Activated CD8-positive, alpha-beta T cell treated with anti-CD3 and anti-CD28 coated beads, Interleukin-2, amount 10 ng/mL, durations not matched to agents 7 days and 5 days (primary cell): ENCODE measurements around the gene PREX1. TPM values are rescaled to one million over a fixed set of nuclear protein-coding genes. Genes with fewer than 3 reads are reported as not detected.
"Not testable (repeated sequence)": the region's sequence is repeated elsewhere in the genome, so short reads cannot be mapped to it uniquely, and the experiment has no call there.

Experiments used
- ATAC-seq: fragments of 150-1000 bp; cut with Tn5 transposase; one replicate; pipeline ENCODE4 v1.10.0; 2021; ENCODE audit warnings: moderate library complexity
- CTCF ChIA-PET: fragments of 350-600 bp; sonication (Branson Sonifier 250); formaldehyde crosslinking; loops from one replicate; lab custom pipeline; 2021; ENCODE audit warnings: antibody characterized with exemption; lab: Charles Lee
- POLR2A ChIA-PET: fragments of 350-600 bp; sonication (Branson Sonifier 250); formaldehyde crosslinking; loops from one replicate; lab custom pipeline; 2021; ENCODE audit warnings: antibody characterized with exemption; lab: Charles Lee
- DNase-seq: peaks from one replicate; pipeline ENCODE4 v3.0.0-alpha.2; 2020
- H3K27ac Mint-ChIP-seq: one replicate; pipeline ENCODE4 v1.8.0; 2021; ENCODE audit warnings: mild to moderate bottlenecking, mixed read lengths
- H3K27me3 Mint-ChIP-seq: one replicate; pipeline ENCODE4 v1.8.0; 2021; ENCODE audit warnings: low read depth, mixed read lengths
- H3K36me3 Mint-ChIP-seq: one replicate; pipeline ENCODE4 v1.8.0; 2021; ENCODE audit warnings: low read depth, mixed read lengths
- H3K4me1 Mint-ChIP-seq: one replicate; pipeline ENCODE4 v1.8.0; 2021; ENCODE audit warnings: low read depth, mixed read lengths
- H3K4me3 Mint-ChIP-seq: one replicate; pipeline ENCODE4 v1.8.0; 2021; ENCODE audit warnings: mild to moderate bottlenecking, mixed read lengths
- H3K9me3 Mint-ChIP-seq: one replicate; pipeline ENCODE4 v1.8.0; 2022; ENCODE audit warnings: mixed read lengths; ENCODE audit not compliant: insufficient read depth
- total RNA-seq, 2 experiments: library from RNA; stranded (reverse); gene quantifications; one replicate each; pipeline ENCODE4 v1.2.3, GENCODE V29; 2021

Gene PREX1
- total RNA-seq, 2 experiments from 2014 or later: 146 to 152 TPM

DNA sequence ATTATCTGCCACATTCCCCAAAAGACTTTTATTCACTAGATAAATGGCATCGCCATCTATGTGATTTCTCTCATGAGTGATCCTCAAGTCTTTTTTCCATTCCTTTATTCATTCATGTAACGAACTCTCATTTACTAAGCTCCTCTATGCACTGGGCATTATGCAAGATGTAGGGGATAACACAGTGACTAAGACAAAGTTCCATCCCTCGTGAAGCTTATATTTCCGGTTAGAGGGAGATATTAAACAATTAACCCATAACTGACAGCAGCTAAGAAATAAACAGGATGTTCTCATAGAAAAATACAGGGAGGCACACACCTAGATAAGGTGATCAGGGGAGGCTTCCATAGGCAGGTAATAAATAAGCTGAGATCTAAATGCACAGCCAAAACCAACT lies 17.2 kb upstream of the PREX1 start:
- H3K9me3 Mint-ChIP-seq: no peaks in the 10 kb centered on the region
- ChIA-PET CTCF (no interaction called here), POLR2A (no interaction called here)
- H3K4me1 Mint-ChIP-seq: no peaks in the 10 kb centered on the region
- no peak overlapping the region for H3K27ac Mint-ChIP-seq
- no peak overlapping the region for H3K4me3 Mint-ChIP-seq
- DNase-seq (no peak), ATAC-seq (no peak)
- no peaks in the 10 kb centered on the region for H3K36me3 Mint-ChIP-seq
- H3K27me3 Mint-ChIP-seq: peaks cover 11% of the 10 kb centered on the region

GRCh38 chr20:48843896-48844295 lies 16.1 kb upstream of the PREX1 start:
- H3K27me3 Mint-ChIP-seq, POLR2A ChIA-PET, H3K36me3 Mint-ChIP-seq, H3K9me3 Mint-ChIP-seq, DNase-seq, H3K4me1 Mint-ChIP-seq, ATAC-seq, CTCF ChIA-PET, H3K27ac Mint-ChIP-seq, H3K4me3 Mint-ChIP-seq: not testable (repeated sequence)

GRCh38 chr20:48843057-48843806 lies 15.4 kb upstream of the PREX1 start:
- ATAC-seq: no peak
- H3K9me3 Mint-ChIP-seq: no peaks in the 10 kb centered on the region
- no peak overlapping the region for H3K27ac Mint-ChIP-seq
- no peak overlapping the region for H3K4me3 Mint-ChIP-seq
- POLR2A ChIA-PET: no interaction called here
- CTCF ChIA-PET: no interaction called here
- no peaks in the 10 kb centered on the region for H3K4me1 Mint-ChIP-seq
- H3K36me3 Mint-ChIP-seq: no peaks in the 10 kb centered on the region
- H3K27me3 Mint-ChIP-seq: peaks cover 9% of the 10 kb centered on the region
- no peak for DNase-seq

- H3K4me3 Mint-ChIP-seq: no peak overlapping the region
- H3K9me3 Mint-ChIP-seq: no peaks in the 10 kb centered on the region
- no peaks in the 10 kb centered on the region for H3K4me1 Mint-ChIP-seq
- H3K27ac Mint-ChIP-seq: no peak overlapping the region
- CTCF ChIA-PET: interaction anchor here (0.9 to 2.3 kb wide), 2 partner anchors 11 to 184 kb away, joined by 3 to 7 read pairs; no protein-coding TSS in a partner anchor
- no peaks in the 10 kb centered on the region for H3K36me3 Mint-ChIP-seq
- peaks cover 13% of the 10 kb centered on the region for H3K27me3 Mint-ChIP-seq
- DNase-seq (no peak), ATAC-seq (no peak)
- POLR2A ChIA-PET: no interaction called here
Measured at GRCh38 chr20:48841875-48842529, 14.2 kb upstream of the PREX1 start.

DNA sequence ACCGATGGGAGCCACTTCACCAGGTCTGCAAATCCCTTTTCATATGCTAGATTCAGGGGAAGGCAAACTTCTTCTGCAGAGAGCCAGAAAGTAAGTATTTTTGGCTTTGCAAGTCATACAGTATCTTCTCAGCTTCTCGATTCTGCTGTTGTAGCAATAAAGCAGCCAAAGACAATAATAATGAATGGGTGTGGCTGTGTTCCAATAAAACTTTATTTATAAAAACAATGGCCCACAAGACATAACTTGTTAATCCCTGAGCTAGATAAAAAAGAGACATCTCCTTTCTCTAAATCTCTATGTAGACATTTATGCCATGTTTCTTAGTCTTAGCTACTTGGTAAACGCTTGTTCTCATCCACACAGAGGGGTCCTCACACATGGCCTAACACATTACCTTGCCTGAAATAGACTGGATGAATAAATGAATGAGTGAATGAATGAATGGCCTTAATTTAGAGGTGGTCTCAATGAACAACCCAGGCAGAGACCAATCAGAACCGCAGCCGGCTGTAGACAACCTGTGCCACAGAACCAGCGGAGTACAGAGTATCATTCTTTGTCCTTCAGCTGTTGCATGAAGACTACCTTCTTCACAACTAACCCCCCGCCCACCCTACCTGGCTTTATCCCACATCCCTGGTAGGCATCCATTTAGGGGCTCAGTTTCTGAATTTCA lies 13.5 kb upstream of the PREX1 start:
- CTCF ChIA-PET: interaction anchor here (2.3 kb wide), 1 partner anchor 184 kb away, joined by 7 read pairs; no protein-coding TSS in a partner anchor

DNA sequence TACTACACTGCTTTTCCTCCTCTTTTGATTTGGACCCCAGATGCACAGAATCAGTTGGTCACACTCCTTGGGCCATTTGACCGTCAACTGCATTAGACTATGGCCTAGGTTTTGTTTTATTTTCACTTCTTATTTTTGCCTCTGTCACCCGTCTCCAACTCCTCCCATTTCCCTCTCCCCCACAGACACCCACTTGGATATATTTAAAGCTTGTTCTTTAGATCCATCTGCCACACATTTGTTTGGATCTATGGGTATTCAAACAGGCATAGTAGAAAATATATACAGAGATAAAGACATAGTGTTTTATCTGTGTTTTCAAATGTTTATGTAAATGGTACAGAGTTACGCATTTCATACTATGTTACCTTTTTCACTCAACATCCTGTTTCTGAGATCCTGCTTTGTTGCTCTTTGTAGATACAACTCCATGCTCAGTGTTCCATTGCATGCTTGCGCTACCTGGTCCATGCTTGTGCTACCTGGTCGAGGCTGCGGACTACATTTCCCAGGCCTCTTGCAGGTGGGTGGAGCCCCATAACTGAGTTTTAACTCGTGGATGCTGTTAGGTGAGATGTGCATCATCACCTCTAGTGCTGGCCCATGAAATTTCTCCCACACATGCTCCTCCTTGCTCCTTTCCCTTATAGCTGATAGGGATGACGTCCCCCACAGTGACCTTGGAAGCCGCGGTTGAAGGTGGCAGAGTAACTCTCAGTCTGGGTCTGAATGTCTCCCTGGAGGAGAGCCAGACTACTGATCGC lies 11.5 kb upstream of the PREX1 start:
- Mint-ChIP-seq H3K4me3 (no peak overlapping the region), H3K27ac (no peak overlapping the region), H3K4me1 (no peaks in the 10 kb centered on the region), H3K9me3 (no peaks in the 10 kb centered on the region), H3K36me3 (no peaks in the 10 kb centered on the region), H3K27me3 (peaks cover 21% of the 10 kb centered on the region)
- ChIA-PET POLR2A (no interaction called here), CTCF (no interaction called here)
- no peak for DNase-seq
- no peak for ATAC-seq

More for the DNA sequence above, 13.5 kb upstream of the PREX1 start:
- Mint-ChIP-seq H3K27ac (no peak overlapping the region), H3K27me3 (peaks cover 16% of the 10 kb centered on the region), H3K9me3 (no peaks in the 10 kb centered on the region), H3K4me1 (no peaks in the 10 kb centered on the region), H3K4me3 (no peak overlapping the region), H3K36me3 (no peaks in the 10 kb centered on the region)
- POLR2A ChIA-PET: no interaction called here
- DNase-seq: no peak
- ATAC-seq: no peak

GRCh38 chr20:48837014-48837413 lies 9.2 kb upstream of the PREX1 start:
- CTCF ChIA-PET: no interaction called here
- Mint-ChIP-seq H3K4me1 (peaks cover under 1% of the 10 kb centered on the region), H3K27ac (no peak overlapping the region), H3K36me3 (no peaks in the 10 kb centered on the region), H3K4me3 (no peak overlapping the region), H3K9me3 (no peaks in the 10 kb centered on the region), H3K27me3 (peaks cover 14% of the 10 kb centered on the region)
- DNase-seq (no peak), ATAC-seq (no peak)
- POLR2A ChIA-PET: interaction anchor here (0.9 kb wide), 1 partner anchor 9 kb away, joined by 4 read pairs; no protein-coding TSS in a partner anchor

- Mint-ChIP-seq H3K36me3 (no peaks in the 10 kb centered on the region), H3K4me3 (no peak overlapping the region), H3K27ac (no peak overlapping the region), H3K4me1 (peaks cover 3% of the 10 kb centered on the region), H3K9me3 (no peaks in the 10 kb centered on the region), H3K27me3 (peaks cover 15% of the 10 kb centered on the region)
- no peak for DNase-seq
- ChIA-PET POLR2A (no interaction called here), CTCF (interaction anchor here (0.6 kb wide), 1 partner anchor 276 kb away, joined by 3 read pairs; no protein-coding TSS in a partner anchor)
- no peak for ATAC-seq
Measured at GRCh38 chr20:48835390-48835789, 7.6 kb upstream of the PREX1 start.

DNA sequence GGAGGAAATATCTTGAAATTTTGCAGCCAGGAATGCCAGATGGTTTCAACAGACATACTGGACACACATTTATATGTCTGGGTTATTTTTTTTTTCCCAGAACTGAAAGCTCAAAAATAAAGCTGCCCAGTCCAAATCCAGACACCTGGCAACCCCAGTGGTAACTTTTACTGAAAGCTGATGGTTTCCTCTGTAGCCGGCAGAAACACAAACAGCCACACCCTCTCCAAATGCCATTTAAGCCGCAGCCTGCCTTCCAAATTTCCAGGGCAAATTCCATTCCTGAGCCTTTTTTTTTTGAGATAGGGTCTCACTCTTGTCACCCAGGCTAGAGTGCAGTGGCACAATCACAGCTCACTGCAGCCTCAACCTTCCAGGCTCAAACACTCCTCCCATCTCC lies 6.5 kb upstream of the PREX1 start:
- Mint-ChIP-seq H3K27ac (no peak overlapping the region), H3K4me1 (peaks cover 3% of the 10 kb centered on the region), H3K9me3 (no peaks in the 10 kb centered on the region), H3K4me3 (no peak overlapping the region), H3K27me3 (peaks cover 15% of the 10 kb centered on the region), H3K36me3 (no peaks in the 10 kb centered on the region)
- no peak for DNase-seq
- ChIA-PET POLR2A (no interaction called here), CTCF (no interaction called here)
- ATAC-seq: no peak

GRCh38 chr20:48832405-48832730 lies 4.6 kb upstream of the PREX1 start:
- peaks cover 14% of the 10 kb centered on the region for H3K27me3 Mint-ChIP-seq
- ATAC-seq: no peak
- no peak overlapping the region for H3K4me3 Mint-ChIP-seq
- peaks cover 10% of the 10 kb centered on the region for H3K4me1 Mint-ChIP-seq
- ChIA-PET CTCF (interaction anchor here (1.3 kb wide), 1 partner anchor 175 kb away, joined by 3 read pairs; no protein-coding TSS in a partner anchor), POLR2A (interaction anchor here (1.2 kb wide), 1 partner anchor 74 kb away, joined by 3 read pairs; no protein-coding TSS in a partner anchor)
- DNase-seq: no peak
- no peaks in the 10 kb centered on the region for H3K36me3 Mint-ChIP-seq
- H3K9me3 Mint-ChIP-seq: no peaks in the 10 kb centered on the region
- no peak overlapping the region for H3K27ac Mint-ChIP-seq

DNA sequence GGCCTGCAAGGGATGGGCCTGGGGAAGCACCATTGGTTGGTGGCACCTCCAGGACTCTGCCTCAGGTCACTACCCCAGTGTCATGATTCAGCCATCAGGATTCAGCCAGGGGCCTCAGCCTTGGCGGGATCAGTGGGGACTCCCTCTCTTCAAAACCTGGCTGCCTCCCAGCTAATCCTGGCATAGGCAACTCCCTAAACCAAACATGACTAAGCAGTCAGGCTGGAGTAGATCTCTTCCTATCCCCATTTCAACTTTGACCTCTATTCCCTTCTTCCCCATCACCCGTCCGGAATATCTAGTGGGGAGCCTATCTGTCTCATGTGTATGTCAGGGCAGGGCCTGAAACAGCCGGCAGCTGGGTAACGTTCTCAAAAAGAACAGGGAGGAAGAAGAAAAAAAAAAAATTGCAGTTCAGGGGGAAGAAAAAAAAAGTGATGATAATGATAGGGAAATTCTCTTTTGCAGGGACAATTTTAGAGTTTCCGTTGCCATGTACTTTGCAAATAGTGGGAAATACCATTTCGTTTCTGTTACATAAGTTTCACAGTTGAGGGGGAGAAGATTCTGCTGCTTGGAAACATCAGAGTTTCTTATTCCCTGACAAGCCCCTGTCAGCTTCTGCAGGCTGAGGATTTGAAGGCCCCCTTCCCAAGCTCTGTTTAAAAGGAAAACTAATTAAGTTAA lies 4.1 kb upstream of the PREX1 start:
- Mint-ChIP-seq H3K4me3 (no peak overlapping the region), H3K4me1 (peaks cover 10% of the 10 kb centered on the region), H3K36me3 (peaks cover 3% of the 10 kb centered on the region), H3K9me3 (no peaks in the 10 kb centered on the region), H3K27ac (no peak overlapping the region), H3K27me3 (peaks cover 9% of the 10 kb centered on the region)
- POLR2A ChIA-PET: interaction anchor here (1.2 to 1.5 kb wide), 2 partner anchors 74 to 174 kb away, joined by 3 to 4 read pairs; no protein-coding TSS in a partner anchor
- CTCF ChIA-PET: interaction anchor here (0.8 to 1.3 kb wide), 2 partner anchors 10 to 174 kb away, joined by 3 read pairs; no protein-coding TSS in a partner anchor
- DNase-seq: no peak
- no peak for ATAC-seq
